IMR-90 (cell line): ENCODE measurements around the gene NGEF.

Experiments used
- FOS ChIP-seq: fragments of 150-350 bp; IDR thresholded peaks from 2 replicates; pipeline ENCODE4 v1.6.1; 2016; ENCODE audit warnings: low read depth, low read length
- MXI1 ChIP-seq: IDR thresholded peaks from 2 replicates; pipeline ENCODE4 v1.6.1; 2012; ENCODE audit warnings: low read depth, mild to moderate bottlenecking, low read length, moderate library complexity, borderline replicate concordance
- TF ChIP-seq, protein P1 (sequence below): conservative IDR thresholded peaks from 2 replicates; pipeline ENCODE4 v1.5.1; 2012; ENCODE audit warnings: mild to moderate bottlenecking, low read depth, low read length, improper control_type of control experiment

DNA sequence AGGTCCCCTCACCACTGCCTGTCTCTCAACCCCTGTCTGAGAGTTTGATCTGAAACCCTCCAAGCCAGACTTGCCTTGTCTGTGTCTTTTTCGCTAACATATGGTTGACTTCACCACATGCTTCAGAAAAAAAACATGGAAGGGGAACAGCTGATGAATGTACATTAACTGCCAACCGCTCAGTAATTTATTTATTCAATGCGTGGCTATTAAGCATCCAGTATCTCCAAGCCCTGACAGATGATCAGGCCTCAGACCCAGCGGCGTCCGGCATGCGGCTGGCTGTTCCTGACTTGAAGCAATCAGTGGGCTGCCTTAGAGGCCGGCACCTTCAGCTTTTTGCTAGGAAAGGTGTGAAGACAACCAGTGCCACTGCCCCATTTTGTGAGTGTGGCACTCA, 62.3 kb downstream of the NGEF start:
- TF ChIP-seq FOS: no peak
- no peak for TF ChIP-seq MXI1
- TF ChIP-seq, protein P1, sequence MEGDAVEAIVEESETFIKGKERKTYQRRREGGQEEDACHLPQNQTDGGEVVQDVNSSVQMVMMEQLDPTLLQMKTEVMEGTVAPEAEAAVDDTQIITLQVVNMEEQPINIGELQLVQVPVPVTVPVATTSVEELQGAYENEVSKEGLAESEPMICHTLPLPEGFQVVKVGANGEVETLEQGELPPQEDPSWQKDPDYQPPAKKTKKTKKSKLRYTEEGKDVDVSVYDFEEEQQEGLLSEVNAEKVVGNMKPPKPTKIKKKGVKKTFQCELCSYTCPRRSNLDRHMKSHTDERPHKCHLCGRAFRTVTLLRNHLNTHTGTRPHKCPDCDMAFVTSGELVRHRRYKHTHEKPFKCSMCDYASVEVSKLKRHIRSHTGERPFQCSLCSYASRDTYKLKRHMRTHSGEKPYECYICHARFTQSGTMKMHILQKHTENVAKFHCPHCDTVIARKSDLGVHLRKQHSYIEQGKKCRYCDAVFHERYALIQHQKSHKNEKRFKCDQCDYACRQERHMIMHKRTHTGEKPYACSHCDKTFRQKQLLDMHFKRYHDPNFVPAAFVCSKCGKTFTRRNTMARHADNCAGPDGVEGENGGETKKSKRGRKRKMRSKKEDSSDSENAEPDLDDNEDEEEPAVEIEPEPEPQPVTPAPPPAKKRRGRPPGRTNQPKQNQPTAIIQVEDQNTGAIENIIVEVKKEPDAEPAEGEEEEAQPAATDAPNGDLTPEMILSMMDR: no peak
